Measurements from ENCODE around the gene LYPD6B.

Gene LYPD6B

DNA sequence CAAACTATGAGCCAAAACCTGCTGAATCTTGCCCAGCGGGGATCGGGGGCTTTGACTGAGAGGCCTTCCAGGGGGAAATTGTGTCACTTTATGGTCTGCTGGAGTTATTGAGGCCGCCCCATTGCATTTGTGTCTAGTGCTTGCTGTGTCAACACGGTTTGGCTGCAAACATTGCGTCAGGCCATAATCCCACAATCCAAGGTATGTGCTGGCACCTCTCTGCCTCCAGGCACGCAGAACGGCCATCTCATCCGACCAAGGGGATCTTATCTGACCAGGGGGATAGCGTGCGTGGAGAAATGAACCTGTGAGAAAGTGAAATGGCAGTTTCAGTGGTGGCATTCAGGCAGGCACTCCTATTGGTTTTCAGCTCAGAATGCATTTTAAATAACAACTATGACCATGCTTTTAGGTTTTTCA is 18.1 kb upstream of the LYPD6B start:
- Histone ChIP-seq H3K79me1 (ENCODE audit: low read length) (no peaks in the 10 kb centered on the region), H2BK5ac (ENCODE audit: low read length) (no peak overlapping the region), H3K9ac (ENCODE audit: low read length) (no peak overlapping the region), H4K5ac (ENCODE audit: low read length) (no peak overlapping the region), H3K4me2 (ENCODE audit: low read length) (no peak overlapping the region), H3K4me1 (ENCODE audit: control insufficient read depth, low read depth, low read length) (peaks cover 7% of the 10 kb centered on the region), H3K36me3 (ENCODE audit: control insufficient read depth, insufficient read depth, low read length) (no peaks in the 10 kb centered on the region), H3K4me3 (ENCODE audit: low read length) (no peak overlapping the region), H2BK120ac (ENCODE audit: low read depth, low read length) (no peak overlapping the region), H3K79me2 (ENCODE audit: control insufficient read depth, insufficient read depth, low read length) (no peaks in the 10 kb centered on the region), H3K27ac (ENCODE audit: low read depth, low read length) (no peak overlapping the region), H3K56ac (ENCODE audit: low read length) (no peak overlapping the region), H2AK5ac (ENCODE audit: low read length) (no peak overlapping the region), H3K27me3 (ENCODE audit: insufficient read depth, low read length, poor library complexity) (no peaks in the 10 kb centered on the region), H4K8ac (ENCODE audit: low read depth, low read length) (no peak overlapping the region), H3K4ac (ENCODE audit: low read depth, low read length) (no peak overlapping the region), H3K23ac (ENCODE audit: low read length) (no peak overlapping the region), H2BK15ac (replicated peaks; ENCODE audit: low read depth) (no peak overlapping the region), H3K18ac (ENCODE audit: low read length) (no peak overlapping the region)
- WGBS (ENCODE audit: extremely low coverage, insufficient coverage, low lambda C conversion rate), result no CpG with 5 or more reads among the region's 10 CpGs
- no peak for DNase-seq

GRCh38 chr2:149021271-149021719 is 17.2 kb upstream of the LYPD6B start:
- H3K4me2 ChIP-seq (ENCODE audit: low read length), result no peak overlapping the region
- no peaks in the 10 kb centered on the region for H3K79me2 ChIP-seq (ENCODE audit: control insufficient read depth, insufficient read depth, low read length)
- no peak for DNase-seq
- no peak overlapping the region for H3K27ac ChIP-seq (ENCODE audit: low read depth, low read length)
- no peak overlapping the region for H3K23ac ChIP-seq (ENCODE audit: low read length)
- H3K4ac ChIP-seq (ENCODE audit: low read depth, low read length), result no peak overlapping the region
- no peak overlapping the region for H4K5ac ChIP-seq (ENCODE audit: low read length)
- H3K56ac ChIP-seq (ENCODE audit: low read length), result no peak overlapping the region
- H2BK5ac ChIP-seq (ENCODE audit: low read length), result no peak overlapping the region
- no peak overlapping the region for H3K18ac ChIP-seq (ENCODE audit: low read length)
- no peak overlapping the region for H2BK15ac ChIP-seq (replicated peaks; ENCODE audit: low read depth)
- no peak overlapping the region for H4K8ac ChIP-seq (ENCODE audit: low read depth, low read length)
- no CpG with 5 or more reads among the region's 5 CpGs for WGBS (ENCODE audit: extremely low coverage, insufficient coverage, low lambda C conversion rate)
- no peak overlapping the region for H2AK5ac ChIP-seq (ENCODE audit: low read length)
- H3K79me1 ChIP-seq (ENCODE audit: low read length), result no peaks in the 10 kb centered on the region
- no peaks in the 10 kb centered on the region for H3K27me3 ChIP-seq (ENCODE audit: insufficient read depth, low read length, poor library complexity)
- H3K4me1 ChIP-seq (ENCODE audit: control insufficient read depth, low read depth, low read length), result no peaks in the 10 kb centered on the region
- H3K9ac ChIP-seq (ENCODE audit: low read length), result no peak overlapping the region
- no peak overlapping the region for H2BK120ac ChIP-seq (ENCODE audit: low read depth, low read length)
- H3K36me3 ChIP-seq (ENCODE audit: control insufficient read depth, insufficient read depth, low read length), result no peaks in the 10 kb centered on the region
- no peak overlapping the region for H3K4me3 ChIP-seq (ENCODE audit: low read length)

- Histone ChIP-seq H2BK15ac (replicated peaks; ENCODE audit: low read depth) (no peak overlapping the region), H2BK5ac (ENCODE audit: low read length) (no peak overlapping the region), H2BK120ac (ENCODE audit: low read depth, low read length) (no peak overlapping the region), H4K8ac (ENCODE audit: low read depth, low read length) (no peak overlapping the region), H3K4me2 (ENCODE audit: low read length) (no peak overlapping the region), H3K18ac (ENCODE audit: low read length) (no peak overlapping the region), H3K36me3 (ENCODE audit: control insufficient read depth, insufficient read depth, low read length) (no peaks in the 10 kb centered on the region), H3K4ac (ENCODE audit: low read depth, low read length) (no peak overlapping the region), H3K27me3 (ENCODE audit: insufficient read depth, low read length, poor library complexity) (no peaks in the 10 kb centered on the region), H4K5ac (ENCODE audit: low read length) (no peak overlapping the region), H3K27ac (ENCODE audit: low read depth, low read length) (no peak overlapping the region), H2AK5ac (ENCODE audit: low read length) (no peak overlapping the region), H3K4me1 (ENCODE audit: control insufficient read depth, low read depth, low read length) (no peaks in the 10 kb centered on the region), H3K23ac (ENCODE audit: low read length) (no peak overlapping the region), H3K79me2 (ENCODE audit: control insufficient read depth, insufficient read depth, low read length) (no peaks in the 10 kb centered on the region), H3K56ac (ENCODE audit: low read length) (no peak overlapping the region), H3K9ac (ENCODE audit: low read length) (no peak overlapping the region), H3K4me3 (ENCODE audit: low read length) (no peak overlapping the region), H3K79me1 (ENCODE audit: low read length) (no peaks in the 10 kb centered on the region)
- DNase-seq, result no peak
- WGBS (ENCODE audit: extremely low coverage, insufficient coverage, low lambda C conversion rate), result no CpG with 5 or more reads among the region's 6 CpGs
Measured at GRCh38 chr2:149021761-149022160, 16.7 kb upstream of the LYPD6B start.

DNA sequence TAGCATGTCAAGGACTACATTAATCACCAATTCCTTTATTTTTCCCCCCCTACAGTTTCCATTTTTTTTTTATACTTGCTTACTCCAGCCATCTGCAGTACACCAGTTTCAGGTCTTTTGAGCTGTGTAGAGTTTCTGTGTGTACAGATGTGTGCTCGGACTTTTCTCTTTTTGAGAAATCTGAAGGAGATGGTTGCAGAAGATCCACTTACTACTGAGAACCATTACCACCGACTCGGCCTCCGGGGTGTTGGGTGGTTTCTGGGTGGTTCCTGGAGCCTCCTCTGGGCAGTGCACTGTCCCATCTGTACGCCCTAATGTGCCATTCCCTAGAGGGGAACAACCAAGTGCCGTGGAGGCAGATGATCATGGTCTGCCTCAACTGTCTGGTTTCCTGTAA is 15.4 kb upstream of the LYPD6B start:
- no peak overlapping the region for H2BK120ac ChIP-seq (ENCODE audit: low read depth, low read length)
- no peaks in the 10 kb centered on the region for H3K79me1 ChIP-seq (ENCODE audit: low read length)
- no peak overlapping the region for H3K9ac ChIP-seq (ENCODE audit: low read length)
- H3K4me3 ChIP-seq (ENCODE audit: low read length), result no peak overlapping the region
- WGBS (ENCODE audit: extremely low coverage, insufficient coverage, low lambda C conversion rate), result no CpG with 5 or more reads among the region's 6 CpGs
- H4K5ac ChIP-seq (ENCODE audit: low read length), result no peak overlapping the region
- H3K4me1 ChIP-seq (ENCODE audit: control insufficient read depth, low read depth, low read length), result no peaks in the 10 kb centered on the region
- DNase-seq, result no peak
- H3K4ac ChIP-seq (ENCODE audit: low read depth, low read length), result no peak overlapping the region
- no peak overlapping the region for H3K4me2 ChIP-seq (ENCODE audit: low read length)
- H3K79me2 ChIP-seq (ENCODE audit: control insufficient read depth, insufficient read depth, low read length), result no peaks in the 10 kb centered on the region
- H3K27ac ChIP-seq (ENCODE audit: low read depth, low read length), result no peak overlapping the region
- no peaks in the 10 kb centered on the region for H3K36me3 ChIP-seq (ENCODE audit: control insufficient read depth, insufficient read depth, low read length)
- no peak overlapping the region for H2BK15ac ChIP-seq (replicated peaks; ENCODE audit: low read depth)
- H4K8ac ChIP-seq (ENCODE audit: low read depth, low read length), result no peak overlapping the region
- no peak overlapping the region for H3K18ac ChIP-seq (ENCODE audit: low read length)
- H2AK5ac ChIP-seq (ENCODE audit: low read length), result no peak overlapping the region
- H3K27me3 ChIP-seq (ENCODE audit: insufficient read depth, low read length, poor library complexity), result no peaks in the 10 kb centered on the region
- H3K23ac ChIP-seq (ENCODE audit: low read length), result no peak overlapping the region
- H3K56ac ChIP-seq (ENCODE audit: low read length), result no peak overlapping the region
- no peak overlapping the region for H2BK5ac ChIP-seq (ENCODE audit: low read length)

DNA sequence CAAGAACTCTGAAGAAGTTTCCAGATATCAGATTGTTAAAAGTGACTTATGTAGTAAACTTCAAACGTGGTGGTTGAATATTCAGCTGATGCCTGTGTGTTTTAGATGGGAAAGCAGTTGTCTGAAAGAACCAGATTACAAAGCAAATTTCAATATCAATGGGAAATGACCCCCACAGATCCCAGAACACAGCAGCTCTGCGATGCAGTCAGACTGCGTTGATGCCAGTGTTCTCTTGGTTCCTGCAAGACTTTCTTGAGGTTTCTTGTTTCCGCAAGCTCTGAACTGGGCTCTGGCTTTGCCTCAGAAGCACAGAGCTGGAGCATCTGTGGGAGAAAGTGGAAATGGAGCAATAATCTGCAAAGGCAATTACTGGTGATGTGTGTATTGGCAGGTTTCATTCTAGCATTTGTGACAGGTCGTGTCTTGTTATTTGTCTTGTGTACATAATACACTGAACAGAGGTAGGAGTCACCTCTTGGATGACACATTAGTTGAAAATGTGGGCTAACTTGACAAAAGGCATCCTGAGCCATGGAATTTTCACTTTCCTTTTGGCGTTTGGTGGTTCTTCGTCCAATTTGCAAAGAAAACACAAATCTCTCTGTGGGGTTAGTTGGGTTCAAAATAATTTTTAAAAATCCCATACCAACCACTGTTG is 10.8 kb upstream of the LYPD6B start:
- no peaks in the 10 kb centered on the region for H3K27me3 ChIP-seq (ENCODE audit: insufficient read depth, low read length, poor library complexity)
- no peak overlapping the region for H3K23ac ChIP-seq (ENCODE audit: low read length)
- no peak overlapping the region for H2BK15ac ChIP-seq (replicated peaks; ENCODE audit: low read depth)
- DNase-seq, result peak; percentile 25
- no peaks in the 10 kb centered on the region for H3K36me3 ChIP-seq (ENCODE audit: control insufficient read depth, insufficient read depth, low read length)
- no peak overlapping the region for H3K9ac ChIP-seq (ENCODE audit: low read length)
- no peak overlapping the region for H3K27ac ChIP-seq (ENCODE audit: low read depth, low read length)
- no peak overlapping the region for H2AK5ac ChIP-seq (ENCODE audit: low read length)
- no peak overlapping the region for H3K4ac ChIP-seq (ENCODE audit: low read depth, low read length)
- H4K5ac ChIP-seq (ENCODE audit: low read length), result no peak overlapping the region
- H3K79me1 ChIP-seq (ENCODE audit: low read length), result no peaks in the 10 kb centered on the region
- no peak overlapping the region for H3K4me2 ChIP-seq (ENCODE audit: low read length)
- WGBS (ENCODE audit: extremely low coverage, insufficient coverage, low lambda C conversion rate), result no CpG with 5 or more reads among the region's 7 CpGs
- no peak overlapping the region for H2BK5ac ChIP-seq (ENCODE audit: low read length)
- no peaks in the 10 kb centered on the region for H3K4me1 ChIP-seq (ENCODE audit: control insufficient read depth, low read depth, low read length)
- H3K4me3 ChIP-seq (ENCODE audit: low read length), result no peak overlapping the region
- no peak overlapping the region for H3K18ac ChIP-seq (ENCODE audit: low read length)
- no peak overlapping the region for H4K8ac ChIP-seq (ENCODE audit: low read depth, low read length)
- H2BK120ac ChIP-seq (ENCODE audit: low read depth, low read length), result no peak overlapping the region
- H3K56ac ChIP-seq (ENCODE audit: low read length), result no peak overlapping the region
- no peaks in the 10 kb centered on the region for H3K79me2 ChIP-seq (ENCODE audit: control insufficient read depth, insufficient read depth, low read length)

DNA sequence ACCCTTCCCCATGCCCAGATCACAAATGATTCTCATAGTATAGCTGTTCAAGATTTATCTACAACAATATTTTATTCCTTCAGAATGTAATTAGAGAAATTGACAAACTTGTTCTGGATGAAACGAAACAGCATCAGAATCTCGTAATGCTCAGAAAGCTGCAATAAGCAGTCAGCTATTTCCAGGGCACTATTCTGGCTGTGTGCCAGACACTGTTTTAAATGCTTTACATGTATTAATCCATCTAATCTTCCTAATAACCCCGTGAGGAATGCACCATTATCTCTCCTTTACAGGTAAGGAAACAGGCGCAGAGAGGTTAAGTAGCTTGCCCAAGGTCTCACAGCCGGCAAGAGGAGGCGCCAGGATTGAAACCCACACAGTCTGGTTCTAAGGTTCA is 10.1 kb upstream of the LYPD6B start:
- Histone ChIP-seq H3K4me3 (ENCODE audit: low read length) (no peak overlapping the region), H2AK5ac (ENCODE audit: low read length) (no peak overlapping the region), H3K56ac (ENCODE audit: low read length) (no peak overlapping the region), H3K27me3 (ENCODE audit: insufficient read depth, low read length, poor library complexity) (no peaks in the 10 kb centered on the region), H3K4me1 (ENCODE audit: control insufficient read depth, low read depth, low read length) (no peaks in the 10 kb centered on the region), H4K8ac (ENCODE audit: low read depth, low read length) (no peak overlapping the region), H3K4me2 (ENCODE audit: low read length) (no peak overlapping the region), H3K18ac (ENCODE audit: low read length) (no peak overlapping the region), H2BK120ac (ENCODE audit: low read depth, low read length) (no peak overlapping the region), H3K27ac (ENCODE audit: low read depth, low read length) (no peak overlapping the region), H3K9ac (ENCODE audit: low read length) (no peak overlapping the region), H2BK5ac (ENCODE audit: low read length) (no peak overlapping the region), H2BK15ac (replicated peaks; ENCODE audit: low read depth) (no peak overlapping the region), H3K4ac (ENCODE audit: low read depth, low read length) (no peak overlapping the region), H4K5ac (ENCODE audit: low read length) (no peak overlapping the region), H3K36me3 (ENCODE audit: control insufficient read depth, insufficient read depth, low read length) (no peaks in the 10 kb centered on the region), H3K79me1 (ENCODE audit: low read length) (no peaks in the 10 kb centered on the region), H3K79me2 (ENCODE audit: control insufficient read depth, insufficient read depth, low read length) (no peaks in the 10 kb centered on the region), H3K23ac (ENCODE audit: low read length) (no peak overlapping the region)
- no peak for DNase-seq
- no CpG with 5 or more reads among the region's 6 CpGs for WGBS (ENCODE audit: extremely low coverage, insufficient coverage, low lambda C conversion rate)
